RWPE2 (cell line): ENCODE measurements around the gene RABGAP1.

Source experiments
- ATAC-seq: fragments of 200-7000 bp; cut with Tn5 transposase; 3 replicates; pipeline ENCODE4 v1.9.1; 2021; ENCODE audit warnings: low read depth
- DNase-seq: peaks from one replicate; pipeline ENCODE4 v3.0.0-alpha.2; 2020; ENCODE audit warnings: low spot score
- H3K27ac ChIP-seq: fragments of 450-650 bp; 2 replicates; pipeline ENCODE4 v1.5.1; 2017; ENCODE audit warnings: mild to moderate bottlenecking; ENCODE audit not compliant: poor library complexity, severe bottlenecking
- H3K27me3 ChIP-seq: fragments of 250-450 bp; sonication (Bioruptor Pico); 2 replicates; pipeline ENCODE4 v1.5.1; 2021; ENCODE audit warnings: mild to moderate bottlenecking, moderate library complexity; ENCODE audit not compliant: insufficient read depth, poor library complexity, severe bottlenecking
- H3K36me3 ChIP-seq: fragments of 250-450 bp; sonication (Bioruptor Pico); 2 replicates; pipeline ENCODE4 v1.5.1; 2020; ENCODE audit warnings: low read depth, mild to moderate bottlenecking, moderate library complexity
- H3K4me1 ChIP-seq: fragments of 250-450 bp; sonication (Bioruptor Pico); 2 replicates; pipeline ENCODE4 v1.5.1; 2021; ENCODE audit warnings: mild to moderate bottlenecking, moderate library complexity; ENCODE audit not compliant: insufficient read depth, poor library complexity, severe bottlenecking
- H3K4me3 ChIP-seq: fragments of 250-450 bp; sonication (Bioruptor Pico); 2 replicates; pipeline ENCODE4 v1.5.1; 2021; ENCODE audit warnings: mild to moderate bottlenecking, moderate library complexity; ENCODE audit not compliant: severe bottlenecking
- H3K9me3 ChIP-seq: fragments of 250-450 bp; sonication (Bioruptor Pico); 2 replicates; pipeline ENCODE4 v1.5.1; 2021; ENCODE audit warnings: mild to moderate bottlenecking, moderate library complexity; ENCODE audit not compliant: severe bottlenecking
- TF ChIP-seq, protein P1 (sequence below): fragments of 450-650 bp; IDR thresholded peaks from one replicate; pipeline ENCODE4 v1.5.1; 2017; ENCODE audit warnings: mild to moderate bottlenecking, moderate library complexity; ENCODE audit not compliant: poor library complexity, severe bottlenecking

Gene RABGAP1

GRCh38 chr9:122922713-122923112, 18.1 kb upstream of the RABGAP1 start:
- TF ChIP-seq, protein P1, sequence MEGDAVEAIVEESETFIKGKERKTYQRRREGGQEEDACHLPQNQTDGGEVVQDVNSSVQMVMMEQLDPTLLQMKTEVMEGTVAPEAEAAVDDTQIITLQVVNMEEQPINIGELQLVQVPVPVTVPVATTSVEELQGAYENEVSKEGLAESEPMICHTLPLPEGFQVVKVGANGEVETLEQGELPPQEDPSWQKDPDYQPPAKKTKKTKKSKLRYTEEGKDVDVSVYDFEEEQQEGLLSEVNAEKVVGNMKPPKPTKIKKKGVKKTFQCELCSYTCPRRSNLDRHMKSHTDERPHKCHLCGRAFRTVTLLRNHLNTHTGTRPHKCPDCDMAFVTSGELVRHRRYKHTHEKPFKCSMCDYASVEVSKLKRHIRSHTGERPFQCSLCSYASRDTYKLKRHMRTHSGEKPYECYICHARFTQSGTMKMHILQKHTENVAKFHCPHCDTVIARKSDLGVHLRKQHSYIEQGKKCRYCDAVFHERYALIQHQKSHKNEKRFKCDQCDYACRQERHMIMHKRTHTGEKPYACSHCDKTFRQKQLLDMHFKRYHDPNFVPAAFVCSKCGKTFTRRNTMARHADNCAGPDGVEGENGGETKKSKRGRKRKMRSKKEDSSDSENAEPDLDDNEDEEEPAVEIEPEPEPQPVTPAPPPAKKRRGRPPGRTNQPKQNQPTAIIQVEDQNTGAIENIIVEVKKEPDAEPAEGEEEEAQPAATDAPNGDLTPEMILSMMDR, result no peak
- no peaks in the 10 kb centered on the region for H3K4me1 ChIP-seq
- H3K27me3 ChIP-seq, result no peaks in the 10 kb centered on the region
- H3K36me3 ChIP-seq, result peaks cover 43% of the 10 kb centered on the region
- H3K4me3 ChIP-seq, result no peak overlapping the region
- ATAC-seq, result no peak
- no peaks in the 10 kb centered on the region for H3K9me3 ChIP-seq
- no peak for DNase-seq
- no peak overlapping the region for H3K27ac ChIP-seq

DNA sequence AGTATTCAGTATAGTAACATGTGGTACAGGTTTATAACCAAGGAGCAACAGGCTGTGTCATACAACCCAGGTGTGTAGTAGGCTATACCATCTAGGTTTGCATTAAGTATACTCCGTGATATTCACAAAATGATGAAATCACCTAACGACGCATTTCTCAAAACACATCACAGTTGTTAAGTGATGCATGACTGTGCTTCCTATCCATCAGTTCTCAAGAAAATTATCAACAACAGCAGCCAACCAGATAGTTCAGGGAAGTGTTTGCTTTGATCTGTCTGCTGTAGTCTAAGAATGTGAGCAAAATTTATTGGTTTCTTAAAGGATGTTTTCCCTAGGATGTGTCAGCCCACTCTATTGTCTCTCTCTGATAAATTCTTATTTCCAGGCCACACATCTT, 16.9 kb upstream of the RABGAP1 start:
- H3K4me3 ChIP-seq, result no peak overlapping the region
- no peak overlapping the region for H3K27ac ChIP-seq
- no peaks in the 10 kb centered on the region for H3K27me3 ChIP-seq
- no peaks in the 10 kb centered on the region for H3K9me3 ChIP-seq
- ATAC-seq (no peak), DNase-seq (no peak)
- H3K36me3 ChIP-seq, result peaks cover 39% of the 10 kb centered on the region
- no peaks in the 10 kb centered on the region for H3K4me1 ChIP-seq
- TF ChIP-seq, protein P1, result no peak

GRCh38 chr9:122929796-122930354, 10.9 kb upstream of the RABGAP1 start:
- DNase-seq, result no peak
- Histone ChIP-seq H3K4me1 (peaks cover 14% of the 10 kb centered on the region), H3K27ac (no peak overlapping the region), H3K27me3 (no peaks in the 10 kb centered on the region), H3K36me3 (peaks cover 8% of the 10 kb centered on the region; the same call in 1 of the 2 replicates), H3K9me3 (no peaks in the 10 kb centered on the region), H3K4me3 (no peak overlapping the region)
- TF ChIP-seq, protein P1, result no peak
- ATAC-seq, result no peak

GRCh38 chr9:122930541-122931225, 10.1 kb upstream of the RABGAP1 start:
- H3K4me1 ChIP-seq, result peaks cover 14% of the 10 kb centered on the region
- TF ChIP-seq, protein P1, result no peak
- H3K27me3 ChIP-seq, result no peaks in the 10 kb centered on the region
- H3K9me3 ChIP-seq, result no peaks in the 10 kb centered on the region
- DNase-seq (no peak), ATAC-seq (no peak)
- peak overlapping the region; percentile 59 for H3K27ac ChIP-seq
- peak overlapping the region; percentile 84 for H3K4me3 ChIP-seq
- peaks cover 8% of the 10 kb centered on the region; the same call in 1 of the 2 replicates for H3K36me3 ChIP-seq
